K562 (cell line): ENCODE results near the gene SLC35A1. TPM values are rescaled to one million over a fixed set of nuclear protein-coding genes. Genes with fewer than 3 reads are reported as not detected.

ENCODE experiments used
- ARID3A ChIP-seq: IDR thresholded peaks from 2 replicates; pipeline ENCODE4 v1.6.1; 2012; ENCODE audit warnings: low read depth, low read length, improper control_type of control experiment, borderline replicate concordance
- CBX5 ChIP-seq: IDR thresholded peaks from 2 replicates; pipeline ENCODE4 v1.6.1; 2014; ENCODE audit warnings: low read depth, borderline replicate concordance
- CREBBP ChIP-seq: IDR thresholded peaks from one replicate; pipeline ENCODE4 v1.6.1; 2012; ENCODE audit warnings: low read depth, mild to moderate bottlenecking, control low read depth, inconsistent platforms, low read length
- CXXC5 ChIP-seq: fragments of 250-450 bp; sonication (Bioruptor Pico); IDR thresholded peaks from 2 replicates; pipeline ENCODE4 v1.8.0; 2022; ENCODE audit warnings: inconsistent platforms, mild to moderate bottlenecking, moderate library complexity
- GATAD2A ChIP-seq: fragments of 450-650 bp; IDR thresholded peaks from 2 replicates; pipeline ENCODE4 v1.6.1; 2017
- HSF4 ChIP-seq: fragments of 250-450 bp; sonication (Bioruptor Pico); IDR thresholded peaks from 2 replicates; pipeline ENCODE4 v2.1.2; 2022; ENCODE audit warnings: mild to moderate bottlenecking, moderate library complexity, borderline replicate concordance
- KAT2B ChIP-seq: IDR thresholded peaks from one replicate; pipeline ENCODE4 v1.6.1; 2012; ENCODE audit warnings: low read depth, mild to moderate bottlenecking, control low read depth, inconsistent platforms, low read length, moderate library complexity
- MYNN ChIP-seq, 2 experiments: sonication (generic); formaldehyde crosslinking in 1 of 2; IDR thresholded peaks; 2 replicates each; pipeline versions ENCODE4 v1.5.0 to v1.6.1; 2016 to 2020; ENCODE audit warnings: antibody characterized with exemption in 1 of 2, missing genetic modification reagents in 1 of 2
- NBN ChIP-seq: fragments of 450-650 bp; IDR thresholded peaks from 2 replicates; pipeline ENCODE4 v1.6.1; 2016; ENCODE audit warnings: low read depth, mild to moderate bottlenecking
- NFATC3 ChIP-seq: fragments of 450-650 bp; IDR thresholded peaks from 2 replicates; pipeline ENCODE4 v1.6.1; 2017; ENCODE audit warnings: mild to moderate bottlenecking
- SP1 ChIP-seq: sonication (generic); formaldehyde crosslinking; IDR thresholded peaks from 2 replicates; pipeline ENCODE4 v1.8.1; 2022; ENCODE audit warnings: mild to moderate bottlenecking, missing genetic modification reagents
- ZC3H4 ChIP-seq: sonication (generic); formaldehyde crosslinking; IDR thresholded peaks from 2 replicates; pipeline ENCODE4 v1.9.0; 2021; ENCODE audit warnings: missing genetic modification reagents, borderline replicate concordance
- polyA plus RNA-seq, 8 experiments: library from polyadenylated mRNA; depleted of rRNA in 4 of 8; stranded (reverse) in 5 of 8; unstranded in 3 of 8; fragments of >200 nt; fragmentation: Nextera tagmentation in 2 of 8; fragmentation: Illumina TruSeq in 1 of 8; extraction: Ambion mirVana in 2 of 8; extraction: Trizol in 1 of 8; gene quantifications; 2 replicates each; pipeline versions ENCODE4 v1.2.1 to v1.2.3, GENCODE V29; 2011 to 2014; ENCODE audit warnings: inconsistent platforms in 1 of 8, missing spikeins in 1 of 8
- total RNA-seq, 7 experiments: library from RNA; depleted of rRNA in 6 of 7; stranded (reverse); fragments of >200 nt in 6 of 7; fragmentation: Illumina TruSeq in 2 of 7; extraction: Trizol in 2 of 7; gene quantifications; 2 replicates each; pipeline versions ENCODE4 v1.2.1 to v1.2.3, GENCODE V29; 2011 to 2021; ENCODE audit warnings: low replicate concordance in 1 of 7

The SLC35A1 gene
- total and polyA plus RNA-seq, 9 of the 15 experiments (the other 6 are each of a cell fraction or from before 2014, with no cell fraction given) = 7.5 to 37.1 (median 14.9) TPM

- TF ChIP-seq CBX5 (no peak), KAT2B (no peak), SP1 (no peak), CXXC5 (no peak), MYNN (IDR thresholded peaks at IDR 0.05) (no peak), MYNN (CRISPR knock-in tag; IDR thresholded peaks at IDR 0.05) (no peak), GATAD2A (no peak), ZC3H4 (no peak), ARID3A (no peak), HSF4 (CRISPR knock-in tag) (no peak), CREBBP (no peak), NBN (no peak), NFATC3 (no peak)
Observed at GRCh38 chr6:87541744-87542143, 69.0 kb downstream of the SLC35A1 start (continued).
